ENCODE results near the gene EYS. TPM values are rescaled to one million over a fixed set of nuclear protein-coding genes. Genes with fewer than 3 reads are reported as not detected.

EYS gene
- total RNA-seq, 1 experiment from 2014 or later, result not detected

- intact Hi-C loops (cut with micrococcal nuclease; ENCODE audit: unreplicated experiment), result no loop called here
- no TSS peak for BruUV-seq (replicated peaks)
Measured at GRCh38 chr6:64681416-64682160, 1025.4 kb downstream of the EYS start.

GRCh38 chr6:64680446-64680845 is 1026.6 kb downstream of the EYS start:
- no peak overlapping the region for H3K27ac Mint-ChIP-seq (ENCODE audit: unreplicated experiment)
- POLR2A ChIA-PET, result no interaction called here
- Histone ChIP-seq H3K36me3 (ENCODE audit: control insufficient read depth, insufficient read depth, low read length) (no peaks in the 10 kb centered on the region), H3K4me1 (no peaks in the 10 kb centered on the region), H3K27me3 (replicated peaks; ENCODE audit: control insufficient read depth, insufficient read depth, low read length) (no peaks in the 10 kb centered on the region), H3K4me3 (ENCODE audit: low read depth, low read length) (no peak overlapping the region), H3K9me3 (no peaks in the 10 kb centered on the region)
- no peaks in the 10 kb centered on the region for H3K36me3 Mint-ChIP-seq (ENCODE audit: insufficient read depth, unreplicated experiment)
- H3K4me1 Mint-ChIP-seq (ENCODE audit: low read depth, unreplicated experiment), result no peaks in the 10 kb centered on the region
- no TSS peak for BruUV-seq (replicated peaks)
- no peak for TF ChIP-seq CTCF (IDR thresholded peaks at IDR 0.05; ENCODE audit: insufficient read depth in 1 of 2, low read depth in 1 of 2, low read length in 1 of 2, severe bottlenecking in 1 of 2, unreplicated experiment in 1 of 2)
- intact Hi-C loops (cut with micrococcal nuclease; ENCODE audit: unreplicated experiment), result no loop called here
- H3K27me3 Mint-ChIP-seq (ENCODE audit: insufficient read depth, unreplicated experiment), result no peaks in the 10 kb centered on the region
- CTCF ChIA-PET, result no interaction called here
- no peaks in the 10 kb centered on the region for H3K9me3 Mint-ChIP-seq (ENCODE audit: unreplicated experiment)
- DNase-seq, result no peak
- H3K4me3 Mint-ChIP-seq (ENCODE audit: unreplicated experiment), result no peak overlapping the region

More at GRCh38 chr6:64681416-64682160, 1025.4 kb downstream of the EYS start:
- ChIA-PET POLR2A (interaction anchor here (0.5 kb wide), 1 partner anchor 73 kb away, joined by 4 read pairs; no protein-coding TSS in a partner anchor), CTCF (no interaction called here)
- no peaks in the 10 kb centered on the region for H3K4me1 ChIP-seq
- no peak overlapping the region for H3K27ac Mint-ChIP-seq (ENCODE audit: unreplicated experiment)
- H3K27me3 Mint-ChIP-seq (ENCODE audit: insufficient read depth, unreplicated experiment), result no peaks in the 10 kb centered on the region
- no peak for DNase-seq
- no peak for TF ChIP-seq CTCF (IDR thresholded peaks at IDR 0.05; ENCODE audit: insufficient read depth in 1 of 2, low read depth in 1 of 2, low read length in 1 of 2, severe bottlenecking in 1 of 2, unreplicated experiment in 1 of 2)
- no peaks in the 10 kb centered on the region for H3K36me3 ChIP-seq (ENCODE audit: control insufficient read depth, insufficient read depth, low read length)
- no peak overlapping the region for H3K4me3 ChIP-seq (ENCODE audit: low read depth, low read length)
- no peak overlapping the region for H3K4me3 Mint-ChIP-seq (ENCODE audit: unreplicated experiment)
- no peaks in the 10 kb centered on the region for H3K9me3 Mint-ChIP-seq (ENCODE audit: unreplicated experiment)
- H3K36me3 Mint-ChIP-seq (ENCODE audit: insufficient read depth, unreplicated experiment), result no peaks in the 10 kb centered on the region
- no peaks in the 10 kb centered on the region for H3K9me3 ChIP-seq
- H3K4me1 Mint-ChIP-seq (ENCODE audit: low read depth, unreplicated experiment), result no peaks in the 10 kb centered on the region
- H3K27me3 ChIP-seq (replicated peaks; ENCODE audit: control insufficient read depth, insufficient read depth, low read length), result no peaks in the 10 kb centered on the region

GRCh38 chr6:64679416-64679815 is 1027.6 kb downstream of the EYS start:
- no peak for DNase-seq
- no peak overlapping the region for H3K4me3 Mint-ChIP-seq (ENCODE audit: unreplicated experiment)
- POLR2A ChIA-PET, result no interaction called here
- Histone ChIP-seq H3K9me3 (no peaks in the 10 kb centered on the region), H3K27me3 (replicated peaks; ENCODE audit: control insufficient read depth, insufficient read depth, low read length) (no peaks in the 10 kb centered on the region), H3K4me1 (no peaks in the 10 kb centered on the region), H3K36me3 (ENCODE audit: control insufficient read depth, insufficient read depth, low read length) (no peaks in the 10 kb centered on the region), H3K4me3 (ENCODE audit: low read depth, low read length) (no peak overlapping the region)
- intact Hi-C loops (cut with micrococcal nuclease; ENCODE audit: unreplicated experiment), result no loop called here
- no peaks in the 10 kb centered on the region for H3K9me3 Mint-ChIP-seq (ENCODE audit: unreplicated experiment)
- no peak for TF ChIP-seq CTCF (IDR thresholded peaks at IDR 0.05; ENCODE audit: insufficient read depth in 1 of 2, low read depth in 1 of 2, low read length in 1 of 2, severe bottlenecking in 1 of 2, unreplicated experiment in 1 of 2)
- no peak overlapping the region for H3K27ac Mint-ChIP-seq (ENCODE audit: unreplicated experiment)
- CTCF ChIA-PET, result no interaction called here
- no peaks in the 10 kb centered on the region for H3K36me3 Mint-ChIP-seq (ENCODE audit: insufficient read depth, unreplicated experiment)
- no peaks in the 10 kb centered on the region for H3K4me1 Mint-ChIP-seq (ENCODE audit: low read depth, unreplicated experiment)
- H3K27me3 Mint-ChIP-seq (ENCODE audit: insufficient read depth, unreplicated experiment), result no peaks in the 10 kb centered on the region
- no TSS peak for BruUV-seq (replicated peaks)

All from Caco-2 (cell line).